Stimulated activated CD8-positive, alpha-beta memory T cell treated with anti-CD3 and anti-CD28 coated beads, Interleukin-15, amount 100 ng/mL, for 4 hours (primary cell): Measurements from ENCODE around the gene PRELID1.
A peak's percentile ranks its signal among the peaks of the same experiment; 100 is the strongest.
"Not testable (repeated sequence)": the region's sequence is repeated elsewhere in the genome, so short reads cannot be mapped to it uniquely, and the experiment has no call there.

ENCODE experiments used
- DNase-seq, 2 donors: peaks; one replicate each; pipeline ENCODE4 v3.0.0-alpha.2; 2020; ENCODE audit warnings: low read depth in 2 of 2

The PRELID1 gene

GRCh38 chr5:177335701-177336065, 32.1 kb downstream of the PRELID1 start:
- no peak for DNase-seq

DNA sequence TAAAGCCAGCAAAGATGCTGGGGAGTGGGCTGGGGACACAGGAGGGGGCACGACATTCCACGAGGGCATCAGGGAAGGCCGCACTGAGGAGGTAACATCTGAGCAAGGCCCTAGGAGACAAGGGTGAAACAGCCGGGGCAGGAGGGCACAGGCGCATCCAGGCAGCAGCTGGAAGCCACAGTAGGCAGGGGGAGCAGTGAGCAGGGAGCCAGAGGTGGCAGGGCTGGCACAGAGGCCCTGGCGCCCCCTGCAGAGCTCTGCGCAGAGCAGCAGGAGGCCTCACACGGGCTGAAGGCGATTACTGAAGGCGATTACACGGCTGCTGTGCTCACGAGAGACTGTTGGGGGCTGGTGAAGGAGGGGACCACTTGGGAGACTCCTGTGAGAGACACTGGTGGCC, 32.5 kb downstream of the PRELID1 start:
- no peak for DNase-seq

- DNase-seq = no peak
Measured at GRCh38 chr5:177336603-177337494, 33.2 kb downstream of the PRELID1 start.

DNA sequence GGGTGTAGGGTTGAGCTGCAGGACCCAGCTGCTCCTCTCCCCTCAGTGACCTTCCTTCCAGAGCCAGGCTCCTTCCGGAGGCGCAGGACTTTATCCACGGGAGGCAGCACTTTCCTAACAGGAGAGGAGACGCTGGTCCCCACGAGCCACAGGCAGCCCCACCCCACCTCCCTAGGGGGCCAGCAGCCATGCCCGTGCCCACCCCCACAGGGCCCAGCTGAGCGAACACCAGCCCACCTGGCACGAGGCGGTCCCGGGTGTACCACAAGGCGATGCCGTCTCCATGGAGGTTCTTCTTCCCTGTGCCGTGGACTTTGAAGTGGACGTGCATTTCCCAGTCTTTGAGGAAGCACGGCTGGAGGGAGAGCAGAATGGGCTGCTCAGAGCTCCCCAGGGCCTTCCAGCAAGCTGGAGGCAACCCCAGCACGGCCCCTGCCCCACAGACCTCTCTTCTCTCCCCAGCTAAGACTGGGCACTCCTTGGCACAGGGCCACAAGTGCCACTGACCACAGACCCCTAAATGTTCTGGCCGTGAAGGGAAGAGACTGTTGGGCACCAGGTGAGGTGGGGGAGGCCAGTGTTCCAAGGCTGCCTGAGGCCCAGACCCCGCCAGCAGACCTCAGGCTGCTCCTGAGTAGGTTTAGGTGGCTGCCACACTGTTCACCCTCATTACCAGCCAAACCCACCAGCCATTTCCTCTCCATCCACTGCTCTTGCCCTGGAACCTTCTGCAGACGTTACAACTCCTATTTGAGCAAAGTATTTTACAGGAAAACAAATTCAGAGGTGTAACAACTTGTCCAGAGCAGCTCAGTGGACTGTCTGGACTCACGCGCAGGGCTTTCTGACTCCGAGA, 34.9 kb downstream of the PRELID1 start:
- DNase-seq = no peak

- DNase-seq = no peak
Measured at GRCh38 chr5:177339107-177339638, 35.6 kb downstream of the PRELID1 start.

DNA sequence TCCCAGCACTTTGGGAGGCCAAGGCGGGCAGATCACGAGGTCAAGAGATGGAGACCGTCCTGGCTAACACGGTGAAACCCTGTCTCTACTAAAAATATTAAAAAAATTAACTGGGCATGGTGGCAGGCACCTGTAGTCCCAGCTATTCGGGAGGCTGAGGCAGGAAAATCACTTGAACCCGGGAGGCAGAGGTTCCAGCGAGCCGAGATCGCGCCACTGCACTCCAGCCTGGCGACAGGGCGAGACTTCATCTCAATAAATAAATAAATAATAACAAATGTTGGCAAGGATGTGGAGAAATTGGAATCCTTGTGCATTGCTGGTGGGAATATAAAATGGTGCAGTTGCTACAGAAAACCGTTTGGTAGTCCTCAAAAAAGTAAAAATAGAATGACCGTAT, 39.4 kb downstream of the PRELID1 start:
- DNase-seq = not testable (repeated sequence)

DNA sequence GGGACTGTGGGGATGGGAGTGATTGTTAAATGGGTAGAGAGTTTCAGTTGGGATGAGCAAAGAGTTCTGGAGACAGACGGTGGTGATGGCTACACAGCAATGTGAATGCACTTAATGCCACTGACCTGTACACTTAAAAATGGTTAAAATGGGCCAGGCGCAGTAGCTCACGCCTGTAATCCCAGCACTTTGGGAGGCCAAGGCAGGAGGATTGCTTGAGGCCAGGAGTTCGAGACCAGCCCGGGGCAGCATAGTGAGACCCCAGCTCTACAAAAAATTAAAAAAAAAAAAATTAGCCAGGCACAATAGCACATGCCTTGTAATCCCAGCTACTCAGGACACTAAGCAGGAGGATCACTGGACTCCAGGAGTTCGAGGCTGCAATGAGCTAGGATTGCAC, 40.2 kb downstream of the PRELID1 start:
- no peak for DNase-seq

GRCh38 chr5:177344891-177345290, 41.3 kb downstream of the PRELID1 start:
- DNase-seq = no peak

GRCh38 chr5:177346820-177347219, 43.2 kb downstream of the PRELID1 start:
- no peak for DNase-seq

GRCh38 chr5:177347699-177348098, 44.1 kb downstream of the PRELID1 start:
- no peak for DNase-seq

DNA sequence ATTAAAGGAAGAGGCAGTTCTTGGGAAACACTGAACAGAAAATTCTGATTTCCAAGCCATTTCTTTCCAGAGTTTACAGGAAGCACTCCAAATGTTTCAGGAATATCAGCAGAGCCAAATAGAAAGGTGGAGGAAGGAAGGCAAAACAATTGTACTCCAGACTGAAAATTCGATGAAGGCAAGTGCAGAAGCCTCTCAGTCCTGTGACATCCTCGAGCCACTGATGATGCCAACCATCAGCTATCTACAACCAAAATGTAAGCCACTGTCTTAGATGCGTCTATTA, 45.7 kb downstream of the PRELID1 start:
- no peak for DNase-seq

- no peak for DNase-seq
Measured at GRCh38 chr5:177349762-177350161, 46.2 kb downstream of the PRELID1 start.

- DNase-seq = no peak
Measured at GRCh38 chr5:177350776-177351391, 47.3 kb downstream of the PRELID1 start.

GRCh38 chr5:177351392-177352329, 48.1 kb downstream of the PRELID1 start, which contains the start of gene LMAN2:
LMAN2 (minus strand) TSS chr5:177351668; CDS start chr5:177351647, 21 bp downstream.
- peak; percentile 79 to 83 for DNase-seq

DNA sequence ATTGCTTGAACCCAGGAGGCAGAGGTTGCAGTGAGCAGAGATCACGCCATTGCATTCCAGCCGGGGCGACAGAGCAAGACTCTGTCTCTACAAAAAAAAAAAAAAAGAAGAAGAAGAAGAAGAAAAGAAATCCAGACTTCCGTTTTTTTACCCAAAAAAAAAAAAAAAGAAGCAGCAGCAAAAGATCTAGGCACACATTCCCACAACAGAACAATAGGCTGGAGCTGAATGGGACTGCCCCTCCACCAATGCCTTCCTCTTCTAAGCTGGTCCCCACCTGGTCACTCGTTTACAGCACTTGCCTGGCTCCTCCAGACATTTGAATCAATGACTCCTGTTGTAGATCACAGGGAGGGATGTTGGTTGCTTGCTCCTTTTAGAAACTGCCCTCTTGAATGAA, 49.5 kb downstream of the PRELID1 start:
- DNase-seq = no peak

DNA sequence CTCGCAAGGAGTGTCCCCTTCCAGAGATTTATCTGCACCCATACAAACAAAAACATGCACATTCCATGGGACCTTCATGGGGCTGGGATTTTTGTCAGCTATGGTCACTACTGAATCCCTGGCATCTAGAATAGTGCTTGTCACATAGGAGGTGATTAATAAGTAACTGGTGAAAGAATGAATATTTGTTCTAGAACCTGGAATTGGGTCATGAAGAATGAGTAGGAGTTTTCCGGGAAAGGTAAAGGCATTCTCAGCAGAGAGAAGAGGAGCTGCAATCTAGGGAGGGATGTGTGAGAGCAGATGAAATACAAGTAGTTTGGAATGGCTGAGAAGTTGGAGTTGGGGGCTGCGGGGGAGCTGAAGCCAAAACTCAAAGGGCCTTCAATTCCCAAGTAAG, 50.7 kb downstream of the PRELID1 start:
- no peak for DNase-seq

- no peak for DNase-seq
Measured at GRCh38 chr5:177354711-177355110, 51.1 kb downstream of the PRELID1 start.

GRCh38 chr5:177355162-177355867, 51.7 kb downstream of the PRELID1 start:
- no peak for DNase-seq

DNA sequence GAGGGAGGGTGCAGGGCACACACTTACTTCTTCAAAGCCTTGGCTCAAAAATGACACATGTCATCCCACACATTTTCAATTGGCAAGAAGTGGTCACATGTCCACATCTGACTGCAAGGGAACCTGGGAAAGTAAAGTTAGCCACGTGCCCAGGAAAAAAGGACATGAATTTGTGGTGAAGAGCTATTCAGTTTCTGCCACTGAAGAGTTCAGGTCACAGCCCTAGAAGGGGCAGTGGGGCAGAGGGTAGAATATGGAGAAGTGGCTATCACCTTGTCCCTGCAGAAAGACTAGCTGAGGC, 52.2 kb downstream of the PRELID1 start:
- no peak for DNase-seq
